Activated CD4-positive, alpha-beta T cell treated with anti-CD3 and anti-CD28 coated beads for 24 hours (primary cell): ENCODE measurements around the gene ESYT1.
"Not testable (repeated sequence)": the region's sequence is repeated elsewhere in the genome, so short reads cannot be mapped to it uniquely, and the experiment has no call there.

Experiments used
- DNase-seq, 2 donors: peaks; one replicate each; pipeline ENCODE4 v3.0.0-alpha.2; 2020; ENCODE audit warnings: low read depth in 2 of 2

Gene ESYT1

DNA sequence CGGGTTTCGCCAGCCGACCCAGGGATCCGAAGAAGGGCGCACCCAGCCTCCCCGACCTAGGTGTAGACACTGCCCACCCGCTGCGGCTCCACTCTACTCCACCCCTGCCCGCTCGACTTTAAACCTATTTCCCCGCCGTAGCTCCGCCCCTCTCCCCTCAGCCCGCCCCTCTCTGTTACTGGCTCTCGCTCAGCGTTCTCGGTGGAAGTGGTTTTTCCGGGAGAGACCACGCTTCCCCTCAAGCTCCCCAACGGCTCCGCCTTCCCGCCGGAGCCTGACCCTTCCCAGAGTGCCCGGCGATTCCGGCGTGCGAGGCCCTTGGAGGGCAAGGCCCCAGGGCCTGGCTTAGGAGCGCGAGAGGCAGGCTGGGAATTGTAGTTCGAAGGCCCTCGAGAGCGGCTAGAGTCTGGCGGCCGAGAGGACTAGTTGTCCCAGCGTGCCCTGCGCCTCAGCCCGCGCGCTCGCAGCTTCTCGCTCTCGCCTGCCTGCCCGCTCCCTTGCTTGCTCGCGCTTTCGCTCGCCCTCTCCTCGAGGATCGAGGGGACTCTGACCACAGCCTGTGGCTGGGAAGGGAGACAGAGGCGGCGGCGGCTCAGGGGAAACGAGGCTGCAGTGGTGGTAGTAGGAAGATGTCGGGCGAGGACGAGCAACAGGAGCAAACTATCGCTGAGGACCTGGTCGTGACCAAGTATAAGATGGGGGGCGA lies 23.8 kb upstream of the ESYT1 start, which contains the start of gene PA2G4:
PA2G4 (plus strand) TSS at position 451 of the 706 bp plus-strand sequence; CDS start at position 630, 179 bp downstream.
- peak; percentile 98 for DNase-seq

DNA sequence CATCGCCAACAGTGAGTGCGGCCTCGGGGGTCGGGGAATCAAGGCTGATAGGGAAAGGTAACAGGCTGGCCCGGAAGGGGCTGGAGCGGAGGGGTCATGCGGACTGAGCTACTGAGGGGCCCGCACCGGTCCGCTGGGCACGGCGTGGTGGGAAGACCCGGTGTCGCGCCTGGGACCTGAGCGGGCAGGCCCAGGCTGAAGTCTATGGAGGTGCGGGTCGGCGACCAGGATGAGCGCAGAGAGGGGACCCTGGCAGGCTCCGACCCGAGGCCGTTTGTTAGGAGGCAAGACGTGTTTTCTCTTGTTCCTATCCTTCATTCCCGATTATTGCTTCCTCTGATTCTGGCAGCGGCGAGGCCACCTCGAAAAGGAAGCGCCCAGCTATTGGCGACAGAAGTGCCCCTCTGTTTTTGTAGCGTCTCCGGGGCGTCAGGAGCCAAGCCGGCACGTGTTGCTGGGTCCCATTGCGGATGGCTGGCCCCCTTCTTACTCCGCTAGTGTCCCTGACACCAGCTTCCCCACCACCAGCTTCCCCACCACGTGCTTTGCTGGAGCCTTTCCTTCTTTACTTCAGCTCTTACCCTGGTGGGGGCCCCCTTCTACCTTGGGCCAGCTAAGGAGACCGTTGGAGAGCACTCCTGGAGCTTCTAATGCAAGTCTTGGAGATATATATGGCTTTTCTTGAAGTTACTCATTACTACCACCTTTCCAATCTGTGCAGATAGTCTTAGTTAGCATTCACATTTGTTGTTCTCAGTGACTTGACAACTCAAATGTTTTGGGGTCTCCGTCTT lies 23.1 kb upstream of the ESYT1 start:
- peak in 1 of 2 donors; percentile 11 for DNase-seq

DNA sequence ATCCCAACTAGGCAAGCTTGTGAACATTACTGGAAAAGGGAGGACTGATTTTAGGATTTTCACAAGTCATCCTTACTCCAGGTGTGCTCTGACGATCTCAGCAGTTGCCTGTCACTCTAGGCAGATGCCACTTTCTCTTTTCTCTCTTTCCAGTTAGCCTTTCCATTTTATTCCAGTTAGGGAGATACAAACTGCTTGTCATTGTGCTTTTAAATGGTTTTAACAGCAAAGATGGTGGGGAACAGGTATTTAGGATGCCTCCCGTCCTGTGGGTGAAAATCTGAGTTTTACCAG lies 22.5 kb upstream of the ESYT1 start:
- no peak for DNase-seq

DNA sequence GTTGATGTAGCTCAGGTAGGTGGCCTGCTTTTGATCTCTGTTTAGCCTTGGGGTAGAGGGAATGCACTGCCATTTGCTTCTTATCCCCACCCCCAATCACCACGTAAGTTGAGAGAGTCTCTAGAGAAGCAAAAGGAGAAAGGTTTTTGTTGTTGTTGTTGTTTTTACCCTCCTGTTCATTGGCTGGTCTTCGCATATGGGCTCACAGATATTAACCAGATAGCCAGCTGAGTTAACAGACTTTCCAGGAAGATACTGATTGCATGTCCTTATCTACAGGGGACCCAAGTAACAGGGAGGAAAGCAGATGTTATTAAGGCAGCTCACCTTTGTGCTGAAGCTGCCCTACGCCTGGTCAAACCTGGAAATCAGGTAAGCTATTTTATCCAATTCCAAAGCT lies 20.8 kb upstream of the ESYT1 start:
- no peak for DNase-seq

DNA sequence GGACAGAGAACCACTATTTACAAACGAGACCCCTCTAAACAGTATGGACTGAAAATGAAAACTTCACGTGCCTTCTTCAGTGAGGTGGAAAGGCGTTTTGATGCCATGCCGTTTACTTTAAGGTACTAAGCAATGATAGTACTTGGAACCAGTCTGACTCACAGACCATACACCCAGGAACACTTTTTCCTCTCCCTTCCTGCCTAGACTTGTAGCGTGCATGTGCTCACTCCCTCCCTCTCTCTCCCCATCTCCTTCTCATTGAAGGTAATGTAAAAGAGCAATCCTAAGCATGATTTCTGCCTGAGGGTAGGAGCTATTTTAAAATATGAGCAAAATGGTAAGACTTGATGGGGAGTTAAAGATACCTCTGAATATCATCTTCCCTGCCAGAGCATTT lies 17.5 kb upstream of the ESYT1 start:
- no peak for DNase-seq

DNA sequence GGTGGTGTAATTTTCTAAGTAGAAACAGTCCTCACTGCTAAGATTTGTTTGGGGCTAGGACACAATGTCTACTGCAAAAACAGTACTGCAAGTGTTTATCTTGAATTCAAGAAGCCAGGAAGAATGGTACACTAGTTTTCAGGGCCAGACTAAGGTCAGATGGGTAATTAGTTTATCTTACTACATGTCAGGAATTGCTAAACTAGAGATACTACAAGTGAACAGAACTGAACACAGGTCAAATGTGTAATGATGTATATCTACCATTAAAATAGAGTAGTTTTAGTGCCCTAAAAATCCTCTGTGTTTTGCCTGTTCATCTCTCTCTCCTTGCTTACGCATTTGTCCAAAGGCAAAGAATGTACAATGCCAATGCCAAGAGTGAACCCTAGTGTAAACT lies 14.0 kb upstream of the ESYT1 start:
- DNase-seq, result no peak

DNA sequence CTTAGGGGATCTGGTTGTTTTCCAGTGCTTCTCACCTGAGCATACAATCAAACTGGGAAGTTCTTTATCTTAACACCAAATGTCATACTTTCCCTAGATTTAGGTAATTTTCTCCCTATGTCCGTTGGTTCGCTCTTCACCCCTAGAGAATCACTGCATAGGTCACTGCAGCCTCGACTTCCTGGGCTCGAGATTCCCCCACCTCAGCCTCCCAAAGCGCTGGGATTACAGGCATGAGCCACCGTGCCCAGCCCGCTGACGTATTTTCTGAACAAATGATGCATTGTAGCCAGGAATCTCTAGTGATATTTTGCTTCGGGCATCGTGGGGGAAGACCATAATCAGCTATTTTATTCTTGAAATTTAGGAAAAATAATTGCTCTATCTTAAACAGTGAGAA lies 12.7 kb upstream of the ESYT1 start:
- DNase-seq, result no peak

DNA sequence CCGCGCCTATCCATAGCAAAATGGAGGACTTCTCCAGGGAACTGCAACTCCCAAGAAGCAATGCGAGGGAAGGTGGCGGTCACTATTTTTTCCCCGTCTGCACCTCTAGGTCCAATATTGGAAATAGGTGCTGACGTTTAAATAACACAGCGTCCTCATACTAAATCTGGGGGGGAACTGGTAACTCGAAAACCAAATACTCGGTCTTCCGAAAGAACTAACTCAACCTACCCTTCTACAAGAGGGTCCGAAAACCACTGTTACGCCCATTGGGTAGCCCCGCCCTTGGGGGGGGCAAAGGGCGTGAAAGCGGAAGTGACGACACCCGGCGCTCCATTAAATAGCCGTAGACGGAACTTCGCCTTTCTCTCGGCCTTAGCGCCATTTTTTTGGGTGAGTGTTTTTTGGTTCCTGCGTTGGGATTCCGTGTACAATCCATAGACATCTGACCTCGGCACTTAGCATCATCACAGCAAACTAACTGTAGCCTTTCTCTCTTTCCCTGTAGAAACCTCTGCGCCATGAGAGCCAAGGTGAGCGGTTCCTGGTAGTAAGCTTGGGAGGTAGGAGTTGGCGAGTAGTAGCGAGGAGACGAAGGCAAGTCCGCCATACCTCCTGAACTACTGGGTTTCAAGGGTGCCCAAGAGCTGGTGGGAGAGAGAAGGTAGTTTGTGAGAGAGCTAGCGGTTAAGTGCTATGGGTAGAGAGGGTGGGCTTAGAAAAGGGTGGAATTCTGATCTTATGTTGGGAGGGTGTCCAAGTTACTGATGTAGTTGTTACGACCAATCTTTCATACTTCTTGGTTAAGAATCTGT lies 11.6 kb upstream of the ESYT1 start, which contains the start of gene RPL41:
RPL41 (plus strand) TSS at position 367 of the 815 bp plus-strand sequence.
- DNase-seq, result peak; percentile 90 to 92

DNA sequence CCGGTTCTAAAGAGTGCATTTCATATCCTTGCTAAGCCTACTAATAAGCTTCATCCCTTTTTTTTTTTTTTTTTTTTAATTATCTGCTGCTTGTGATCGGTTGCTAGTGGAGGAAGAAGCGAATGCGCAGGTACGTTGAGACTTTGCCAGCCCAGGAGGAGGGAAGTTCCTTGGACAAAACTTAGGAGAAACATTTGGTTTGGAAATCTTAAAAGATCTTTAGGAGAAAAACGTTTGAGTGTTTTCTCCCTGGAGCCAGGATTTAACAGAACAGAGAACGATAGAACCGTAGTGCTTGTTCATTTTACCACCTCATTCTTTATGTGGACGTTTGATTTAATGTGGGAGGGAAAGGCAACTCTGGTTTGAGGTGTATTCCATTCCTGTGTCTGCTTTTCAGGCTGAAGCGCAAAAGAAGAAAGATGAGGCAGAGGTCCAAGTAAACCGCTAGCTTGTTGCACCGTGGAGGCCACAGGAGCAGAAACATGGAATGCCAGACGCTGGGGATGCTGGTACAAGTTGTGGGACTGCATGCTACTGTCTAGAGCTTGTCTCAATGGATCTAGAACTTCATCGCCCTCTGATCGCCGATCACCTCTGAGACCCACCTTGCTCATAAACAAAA lies 10.9 kb upstream of the ESYT1 start:
- DNase-seq, result not testable (repeated sequence)

DNA sequence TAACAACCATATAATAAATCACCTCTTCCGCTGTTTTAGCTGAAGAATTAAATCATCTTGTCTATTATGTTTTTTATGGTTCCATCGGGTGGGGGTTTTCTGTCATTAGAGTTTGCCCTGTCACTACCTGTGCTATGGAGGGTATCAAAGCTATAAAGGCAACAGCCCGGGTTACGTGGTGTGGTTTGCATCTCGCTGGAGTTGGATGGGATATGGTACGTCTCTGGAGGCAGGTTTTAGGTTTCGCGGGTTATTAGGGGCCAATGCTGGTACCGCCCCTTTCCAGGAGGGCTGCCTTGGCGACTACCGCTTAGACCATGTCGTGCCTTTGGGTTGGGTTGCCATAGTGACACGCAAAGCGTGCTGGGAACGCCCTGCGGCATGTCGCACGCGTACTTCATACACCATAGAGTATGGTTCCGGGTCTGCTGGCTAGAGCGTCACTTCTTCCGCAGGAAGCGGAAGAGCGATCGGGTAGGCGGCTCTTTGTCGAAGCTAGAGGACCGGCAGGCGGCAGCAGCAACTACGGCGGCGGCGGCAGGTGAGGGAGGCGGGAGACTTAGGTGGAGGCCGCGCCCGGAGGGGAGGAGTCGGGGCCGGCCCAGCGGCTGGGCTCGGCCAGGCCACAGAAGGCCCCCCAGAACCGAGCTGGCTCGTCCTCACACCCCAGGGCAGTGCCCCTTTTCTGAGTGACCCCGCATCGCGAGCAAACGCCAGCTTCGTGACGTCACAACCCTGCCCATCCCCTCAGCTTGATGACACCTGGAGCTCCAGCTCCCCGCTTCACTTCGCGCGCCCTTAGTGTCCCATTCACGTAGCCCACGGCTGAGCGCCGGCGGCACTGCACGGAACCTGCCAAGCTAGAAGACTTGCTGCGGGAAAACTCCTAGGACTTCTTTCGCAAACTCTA lies 10.0 kb upstream of the ESYT1 start, which contains the start of gene ZC3H10:
ZC3H10 (plus strand) TSS at position 489 of the 910 bp plus-strand sequence. CDS start 2,297 bp downstream, outside the sequence.
- peak; percentile 95 to 97 for DNase-seq

DNA sequence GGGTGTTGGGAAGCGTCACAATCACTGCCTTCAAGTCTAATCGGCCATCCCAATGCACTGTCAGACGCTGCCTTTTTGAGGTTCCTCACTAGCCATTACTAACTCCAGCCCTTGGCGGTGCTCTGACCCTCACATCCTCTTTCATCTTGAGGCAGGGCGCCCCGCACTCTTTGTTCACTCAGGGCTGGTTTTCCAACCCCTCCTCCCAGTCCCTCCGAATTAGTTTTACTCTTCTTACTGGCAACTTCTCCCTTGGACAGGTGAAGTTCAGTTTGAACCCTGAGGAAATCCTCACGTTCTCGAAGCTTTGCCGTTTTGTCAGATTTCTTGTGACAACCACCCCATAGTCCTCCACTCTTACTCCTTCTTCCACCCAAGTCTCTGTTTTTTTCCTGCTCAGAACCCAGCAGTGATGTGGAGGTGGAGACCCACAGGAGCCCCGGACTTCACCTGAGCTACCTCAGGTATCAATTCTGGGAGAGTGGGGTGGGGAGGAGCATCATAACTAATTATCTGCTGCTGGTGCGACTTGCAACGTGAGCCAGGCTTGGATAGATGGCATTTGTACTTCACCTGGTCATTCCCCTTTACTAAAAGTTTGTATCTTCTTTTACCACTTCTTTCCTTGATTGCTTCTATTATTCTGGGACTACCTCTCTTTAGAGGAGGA lies 9.2 kb upstream of the ESYT1 start:
- DNase-seq, result no peak

DNA sequence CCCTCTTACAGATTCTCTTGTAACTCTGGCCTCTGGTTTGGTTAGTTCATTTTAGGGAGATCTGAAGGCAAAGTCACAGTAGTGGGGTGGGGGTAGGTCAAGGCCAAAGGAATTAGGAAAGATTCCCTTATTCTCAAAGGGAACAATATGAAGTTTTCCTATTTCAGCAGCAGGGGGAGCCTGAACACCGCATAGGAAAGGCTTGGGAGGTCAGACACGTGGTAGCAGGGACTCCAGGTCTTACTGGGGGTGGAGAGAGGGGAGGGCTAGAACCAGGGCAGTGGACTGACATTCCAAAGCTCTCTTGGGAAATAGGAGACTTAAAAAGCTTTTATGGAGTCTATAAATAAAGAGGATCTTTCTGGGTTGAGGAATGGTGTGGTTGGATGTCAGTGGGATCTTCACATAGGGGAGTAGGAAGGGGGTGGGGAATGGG lies 8.7 kb upstream of the ESYT1 start:
- DNase-seq, result peak; percentile 41 to 51

DNA sequence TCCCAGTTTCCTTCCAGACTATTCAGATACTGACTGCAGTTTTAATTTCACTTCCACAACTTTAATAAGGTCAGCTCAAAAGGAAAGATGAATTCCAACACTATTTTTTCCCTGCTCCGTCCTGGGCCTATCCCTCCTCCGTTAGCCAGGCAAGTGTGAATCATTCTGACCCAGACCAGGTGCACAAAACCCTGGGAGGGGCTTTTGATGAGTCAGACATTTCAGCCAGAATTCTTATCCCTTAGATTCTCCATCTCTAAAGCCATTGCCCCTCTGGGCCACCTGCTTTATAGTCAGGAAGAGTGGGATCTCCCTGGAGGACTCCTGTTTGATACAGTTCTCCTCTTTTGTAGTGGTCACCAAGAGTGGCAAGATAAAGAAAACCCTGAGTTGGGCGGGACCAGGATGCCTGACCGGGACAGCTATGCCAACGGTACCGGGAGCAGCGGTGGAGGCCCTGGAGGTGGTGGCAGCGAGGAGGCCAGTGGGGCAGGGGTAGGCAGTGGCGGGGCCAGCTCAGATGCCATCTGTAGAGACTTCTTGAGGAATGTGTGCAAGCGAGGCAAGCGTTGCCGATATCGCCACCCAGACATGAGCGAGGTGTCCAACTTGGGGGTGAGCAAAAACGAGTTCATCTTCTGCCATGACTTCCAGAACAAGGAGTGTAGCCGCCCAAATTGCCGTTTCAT lies 7.8 kb upstream of the ESYT1 start:
- DNase-seq, result no peak

DNA sequence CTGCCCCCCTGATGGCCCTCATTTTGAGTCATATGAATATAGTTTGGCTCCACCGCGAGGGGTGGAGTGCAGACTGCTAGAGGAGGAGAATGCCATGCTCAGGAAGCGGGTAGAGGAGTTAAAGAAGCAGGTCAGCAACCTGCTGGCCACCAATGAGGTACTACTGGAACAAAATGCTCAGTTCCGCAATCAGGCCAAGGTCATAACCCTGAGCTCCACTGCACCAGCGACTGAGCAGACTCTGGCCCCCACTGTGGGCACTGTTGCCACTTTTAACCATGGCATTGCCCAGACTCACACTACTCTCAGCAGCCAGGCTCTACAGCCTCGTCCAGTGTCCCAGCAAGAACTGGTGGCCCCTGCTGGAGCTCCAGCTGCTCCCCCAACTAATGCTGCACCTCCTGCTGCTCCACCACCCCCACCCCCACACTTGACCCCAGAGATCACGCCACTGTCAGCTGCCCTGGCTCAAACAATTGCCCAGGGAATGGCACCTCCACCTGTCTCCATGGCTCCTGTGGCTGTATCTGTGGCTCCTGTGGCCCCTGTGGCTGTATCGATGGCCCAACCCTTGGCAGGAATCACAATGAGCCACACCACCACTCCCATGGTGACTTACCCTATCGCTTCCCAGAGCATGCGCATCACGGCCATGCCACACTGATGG lies 6.7 kb upstream of the ESYT1 start:
- DNase-seq, result no peak

DNA sequence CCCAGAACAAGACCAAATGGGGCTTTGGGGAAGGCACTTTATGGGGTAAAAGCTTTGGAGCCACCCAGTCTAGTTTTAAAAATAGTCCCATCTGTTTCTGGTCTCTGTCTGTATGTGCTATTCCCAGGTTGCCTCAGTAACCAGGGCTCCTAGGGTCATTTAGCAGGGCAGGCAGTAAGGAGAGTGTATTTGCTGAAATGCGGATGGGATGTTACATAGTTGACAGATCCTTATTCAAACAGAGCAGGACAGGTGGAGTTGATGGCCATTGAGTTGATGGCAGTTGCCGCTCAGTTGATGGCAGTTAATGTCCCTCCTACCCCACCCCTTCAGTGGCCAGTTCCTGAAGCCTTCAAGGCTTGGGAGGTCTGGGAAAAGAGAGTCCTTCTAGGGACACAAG lies 5.4 kb upstream of the ESYT1 start:
- DNase-seq, result no peak

DNA sequence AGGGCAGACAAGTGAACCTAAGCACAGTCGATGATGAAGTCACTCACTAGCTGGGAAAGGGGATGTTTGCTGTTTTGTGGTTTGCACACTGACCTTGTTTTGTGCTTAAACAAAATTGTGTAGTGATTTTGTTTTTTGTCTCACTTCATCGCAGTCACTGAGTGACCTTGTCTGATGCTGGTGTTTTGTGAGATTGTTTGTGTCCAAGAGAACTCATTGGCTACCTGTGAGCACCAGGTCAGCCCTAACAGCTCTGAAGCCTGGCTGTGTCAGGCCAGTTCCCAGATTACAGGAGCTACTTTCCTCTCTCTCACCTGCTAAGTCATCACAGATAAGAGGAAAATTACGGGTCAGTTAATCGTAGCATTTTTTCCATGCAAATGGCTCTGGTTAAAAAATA lies 3.9 kb upstream of the ESYT1 start:
- no peak for DNase-seq

DNA sequence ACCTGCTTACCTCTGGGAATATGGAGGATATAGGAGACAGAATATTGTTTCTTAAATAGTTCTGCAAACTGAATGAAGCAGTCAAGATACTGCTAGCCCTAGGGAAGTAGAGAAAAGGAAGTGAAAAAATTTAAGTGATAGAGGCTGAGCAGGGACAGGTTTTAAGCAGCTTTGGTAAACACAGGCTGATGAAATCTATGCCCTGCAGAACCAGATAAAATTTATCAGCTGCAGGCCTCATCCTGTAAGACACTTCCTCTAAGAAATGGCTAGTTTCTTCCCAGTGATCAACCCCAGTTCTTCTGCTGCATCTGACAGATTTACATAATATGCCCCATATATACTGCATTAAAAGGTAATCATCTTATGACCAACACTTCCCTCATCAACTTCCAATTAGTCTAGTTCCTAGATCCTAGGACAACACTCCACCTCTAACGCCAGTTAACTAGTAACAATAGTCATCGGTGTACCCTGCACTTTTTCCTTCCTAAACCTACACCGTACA lies 1.3 kb upstream of the ESYT1 start:
- DNase-seq, result no peak

DNA sequence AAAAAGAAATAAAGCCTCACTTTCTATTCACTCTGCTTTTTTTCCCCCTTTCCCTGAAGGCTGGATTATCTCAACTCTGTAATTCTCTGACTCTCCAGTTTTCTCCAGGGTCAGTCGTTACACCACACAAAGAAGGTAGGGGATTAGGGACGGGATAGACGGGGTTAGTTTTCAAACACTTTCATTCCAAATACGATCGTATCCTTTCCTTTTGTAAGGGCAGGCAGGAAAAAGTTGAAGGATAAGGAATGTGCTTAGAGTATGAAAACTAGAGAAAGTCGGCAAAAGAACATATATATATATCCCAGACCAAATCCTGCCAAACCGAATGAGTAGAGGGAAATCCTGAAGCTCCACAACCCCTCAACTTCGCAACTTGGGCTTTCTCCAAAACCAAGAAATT lies 581 bp upstream of the ESYT1 start:
- DNase-seq, result no peak
